ENCODE measurements around the gene OR51V1.

The OR51V1 gene

DNA sequence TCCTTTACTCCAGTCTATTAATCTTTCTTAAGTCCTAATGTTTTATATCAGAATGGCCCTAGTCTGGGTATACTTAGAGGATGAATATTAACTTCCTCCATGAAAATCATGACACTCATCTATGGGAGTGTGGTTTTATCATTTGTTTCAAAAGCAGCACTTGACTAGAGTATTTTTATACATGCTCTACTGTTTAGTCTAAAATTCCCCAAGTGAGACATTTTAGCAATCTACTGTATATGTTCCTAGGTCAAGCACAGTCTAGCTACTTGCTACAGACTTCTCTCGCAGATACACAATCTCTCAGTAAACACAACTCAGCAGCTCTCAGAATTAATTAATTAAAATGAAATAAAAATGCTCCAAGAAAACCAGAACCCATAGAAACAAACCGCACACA lies 29.3 kb upstream of the OR51V1 start:
- Histone ChIP-seq H3K4me2 (ENCODE audit: low read length) (no peak overlapping the region), H3K9me3 (ENCODE audit: control insufficient read depth, insufficient read depth, low read length) (no peaks in the 10 kb centered on the region), H3K4me3 (ENCODE audit: low read length) (no peak overlapping the region), H3K4me1 (ENCODE audit: control insufficient read depth, low read length) (no peaks in the 10 kb centered on the region), H3K9me2 (replicated peaks; ENCODE audit: control insufficient read depth, low read length) (no peaks in the 10 kb centered on the region), H3K36me3 (ENCODE audit: control insufficient read depth, low read length) (no peaks in the 10 kb centered on the region), H3K27me3 (ENCODE audit: control insufficient read depth, low read length) (no peaks in the 10 kb centered on the region), H3F3A (ENCODE audit: control insufficient read depth, insufficient read depth) (no peaks in the 10 kb centered on the region), H3K27ac (ENCODE audit: low read depth, low read length) (no peak overlapping the region), H4K20me1 (ENCODE audit: control insufficient read depth, insufficient read depth, low read depth, low read length) (no peaks in the 10 kb centered on the region), H3K79me2 (ENCODE audit: control insufficient read depth, low read length) (no peaks in the 10 kb centered on the region)
- no peak for TF ChIP-seq EZH2phosphoT487 (IDR thresholded peaks at IDR 0.05; ENCODE audit: borderline replicate concordance, low read length)
- TF ChIP-seq, protein P1, sequence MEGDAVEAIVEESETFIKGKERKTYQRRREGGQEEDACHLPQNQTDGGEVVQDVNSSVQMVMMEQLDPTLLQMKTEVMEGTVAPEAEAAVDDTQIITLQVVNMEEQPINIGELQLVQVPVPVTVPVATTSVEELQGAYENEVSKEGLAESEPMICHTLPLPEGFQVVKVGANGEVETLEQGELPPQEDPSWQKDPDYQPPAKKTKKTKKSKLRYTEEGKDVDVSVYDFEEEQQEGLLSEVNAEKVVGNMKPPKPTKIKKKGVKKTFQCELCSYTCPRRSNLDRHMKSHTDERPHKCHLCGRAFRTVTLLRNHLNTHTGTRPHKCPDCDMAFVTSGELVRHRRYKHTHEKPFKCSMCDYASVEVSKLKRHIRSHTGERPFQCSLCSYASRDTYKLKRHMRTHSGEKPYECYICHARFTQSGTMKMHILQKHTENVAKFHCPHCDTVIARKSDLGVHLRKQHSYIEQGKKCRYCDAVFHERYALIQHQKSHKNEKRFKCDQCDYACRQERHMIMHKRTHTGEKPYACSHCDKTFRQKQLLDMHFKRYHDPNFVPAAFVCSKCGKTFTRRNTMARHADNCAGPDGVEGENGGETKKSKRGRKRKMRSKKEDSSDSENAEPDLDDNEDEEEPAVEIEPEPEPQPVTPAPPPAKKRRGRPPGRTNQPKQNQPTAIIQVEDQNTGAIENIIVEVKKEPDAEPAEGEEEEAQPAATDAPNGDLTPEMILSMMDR (IDR thresholded peaks at IDR 0.05; ENCODE audit: low read depth, low read length, poor library complexity, severe bottlenecking): no peak

DNA sequence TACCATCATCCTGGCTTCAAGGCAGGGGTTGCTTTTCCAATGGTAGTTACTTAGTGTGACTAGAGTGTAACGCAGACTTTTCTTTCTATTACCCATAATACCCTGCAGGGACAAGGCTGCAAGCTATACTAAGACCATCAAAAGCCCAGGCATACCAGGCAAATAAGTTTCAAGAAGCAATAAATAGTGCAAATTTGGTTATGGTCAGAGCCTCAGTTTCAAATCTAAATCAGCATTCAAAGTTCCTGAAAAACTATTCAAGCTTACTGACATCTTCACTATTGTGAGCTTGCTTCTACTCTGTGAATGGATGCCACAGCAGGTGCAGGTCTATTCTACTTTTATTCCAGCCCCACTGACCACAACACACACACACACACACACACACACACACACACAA lies 28.9 kb upstream of the OR51V1 start:
- no peaks in the 10 kb centered on the region for H3K9me3 ChIP-seq (ENCODE audit: control insufficient read depth, insufficient read depth, low read length)
- no peaks in the 10 kb centered on the region for H3K4me1 ChIP-seq (ENCODE audit: control insufficient read depth, low read length)
- H4K20me1 ChIP-seq (ENCODE audit: control insufficient read depth, insufficient read depth, low read depth, low read length): no peaks in the 10 kb centered on the region
- H3K9me2 ChIP-seq (replicated peaks; ENCODE audit: control insufficient read depth, low read length): no peaks in the 10 kb centered on the region
- H3K36me3 ChIP-seq (ENCODE audit: control insufficient read depth, low read length): no peaks in the 10 kb centered on the region
- no peaks in the 10 kb centered on the region for H3K27me3 ChIP-seq (ENCODE audit: control insufficient read depth, low read length)
- no peak overlapping the region for H3K4me3 ChIP-seq (ENCODE audit: low read length)
- no peaks in the 10 kb centered on the region for H3F3A ChIP-seq (ENCODE audit: control insufficient read depth, insufficient read depth)
- no peak for TF ChIP-seq EZH2phosphoT487 (IDR thresholded peaks at IDR 0.05; ENCODE audit: borderline replicate concordance, low read length)
- TF ChIP-seq, protein P1 (IDR thresholded peaks at IDR 0.05; ENCODE audit: low read depth, low read length, poor library complexity, severe bottlenecking): no peak
- H3K79me2 ChIP-seq (ENCODE audit: control insufficient read depth, low read length): no peaks in the 10 kb centered on the region
- no peak overlapping the region for H3K27ac ChIP-seq (ENCODE audit: low read depth, low read length)
- no peak overlapping the region for H3K4me2 ChIP-seq (ENCODE audit: low read length)

DNA sequence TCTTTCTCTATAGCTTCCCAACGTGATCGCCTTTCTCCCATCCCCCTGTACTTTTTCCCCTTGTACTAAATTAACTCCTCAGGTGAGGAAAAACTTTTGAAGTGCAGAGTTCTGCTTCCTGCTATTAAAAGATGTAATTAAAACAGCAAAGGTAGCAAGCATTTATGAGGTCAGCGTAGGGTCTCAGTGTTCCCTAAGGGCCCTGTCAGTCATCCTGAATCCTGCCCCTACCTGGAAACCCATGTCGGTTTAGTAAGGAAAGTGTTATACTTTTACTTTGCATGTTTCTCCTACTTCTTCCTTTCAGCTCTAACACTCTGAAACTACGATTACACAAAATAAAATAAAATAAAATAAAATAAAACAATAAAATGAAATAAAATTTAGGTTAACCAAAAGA lies 27.6 kb upstream of the OR51V1 start:
- no peaks in the 10 kb centered on the region for H3K79me2 ChIP-seq (ENCODE audit: control insufficient read depth, low read length)
- no peaks in the 10 kb centered on the region for H3K27me3 ChIP-seq (ENCODE audit: control insufficient read depth, low read length)
- H4K20me1 ChIP-seq (ENCODE audit: control insufficient read depth, insufficient read depth, low read depth, low read length): no peaks in the 10 kb centered on the region
- H3K9me3 ChIP-seq (ENCODE audit: control insufficient read depth, insufficient read depth, low read length): no peaks in the 10 kb centered on the region
- no peaks in the 10 kb centered on the region for H3F3A ChIP-seq (ENCODE audit: control insufficient read depth, insufficient read depth)
- no peak overlapping the region for H3K4me3 ChIP-seq (ENCODE audit: low read length)
- no peaks in the 10 kb centered on the region for H3K4me1 ChIP-seq (ENCODE audit: control insufficient read depth, low read length)
- H3K36me3 ChIP-seq (ENCODE audit: control insufficient read depth, low read length): no peaks in the 10 kb centered on the region
- no peak overlapping the region for H3K27ac ChIP-seq (ENCODE audit: low read depth, low read length)
- H3K9me2 ChIP-seq (replicated peaks; ENCODE audit: control insufficient read depth, low read length): no peaks in the 10 kb centered on the region
- H3K4me2 ChIP-seq (ENCODE audit: low read length): no peak overlapping the region
- TF ChIP-seq, protein P1 (IDR thresholded peaks at IDR 0.05; ENCODE audit: low read depth, low read length, poor library complexity, severe bottlenecking): no peak
- TF ChIP-seq EZH2phosphoT487 (IDR thresholded peaks at IDR 0.05; ENCODE audit: borderline replicate concordance, low read length): no peak

- no peak overlapping the region for H3K4me3 ChIP-seq (ENCODE audit: low read length)
- H3K9me3 ChIP-seq (ENCODE audit: control insufficient read depth, insufficient read depth, low read length): no peaks in the 10 kb centered on the region
- H3K36me3 ChIP-seq (ENCODE audit: control insufficient read depth, low read length): no peaks in the 10 kb centered on the region
- H3K27ac ChIP-seq (ENCODE audit: low read depth, low read length): no peak overlapping the region
- H3K79me2 ChIP-seq (ENCODE audit: control insufficient read depth, low read length): no peaks in the 10 kb centered on the region
- H3K4me1 ChIP-seq (ENCODE audit: control insufficient read depth, low read length): no peaks in the 10 kb centered on the region
- no peaks in the 10 kb centered on the region for H3F3A ChIP-seq (ENCODE audit: control insufficient read depth, insufficient read depth)
- no peaks in the 10 kb centered on the region for H3K9me2 ChIP-seq (replicated peaks; ENCODE audit: control insufficient read depth, low read length)
- H3K4me2 ChIP-seq (ENCODE audit: low read length): no peak overlapping the region
- no peaks in the 10 kb centered on the region for H3K27me3 ChIP-seq (ENCODE audit: control insufficient read depth, low read length)
- TF ChIP-seq, protein P1 (IDR thresholded peaks at IDR 0.05; ENCODE audit: low read depth, low read length, poor library complexity, severe bottlenecking): no peak
- no peak for TF ChIP-seq EZH2phosphoT487 (IDR thresholded peaks at IDR 0.05; ENCODE audit: borderline replicate concordance, low read length)
- no peaks in the 10 kb centered on the region for H4K20me1 ChIP-seq (ENCODE audit: control insufficient read depth, insufficient read depth, low read depth, low read length)
Measured at GRCh38 chr11:5227681-5228080, 27.2 kb upstream of the OR51V1 start.

Measured in DOHH2 (cell line).